ENCODE results near the gene ERGIC2.
A peak's percentile ranks its signal among the peaks of the same experiment; 100 is the strongest.
"Not testable (repeated sequence)": the region's sequence is repeated elsewhere in the genome, so short reads cannot be mapped to it uniquely, and the experiment has no call there.

Gene ERGIC2, protein sequence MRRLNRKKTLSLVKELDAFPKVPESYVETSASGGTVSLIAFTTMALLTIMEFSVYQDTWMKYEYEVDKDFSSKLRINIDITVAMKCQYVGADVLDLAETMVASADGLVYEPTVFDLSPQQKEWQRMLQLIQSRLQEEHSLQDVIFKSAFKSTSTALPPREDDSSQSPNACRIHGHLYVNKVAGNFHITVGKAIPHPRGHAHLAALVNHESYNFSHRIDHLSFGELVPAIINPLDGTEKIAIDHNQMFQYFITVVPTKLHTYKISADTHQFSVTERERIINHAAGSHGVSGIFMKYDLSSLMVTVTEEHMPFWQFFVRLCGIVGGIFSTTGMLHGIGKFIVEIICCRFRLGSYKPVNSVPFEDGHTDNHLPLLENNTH
- total RNA-seq: 20.2 to 92.6 (median 52.5) reads per million in 17 experiments

GRCh38 chr12:29380536-29381523 lies at the start of gene ERGIC2:
Gene ERGIC2, minus strand, starts transcription at chr12:29381172. Its CDS starts 9,539 bp downstream, at chr12:29371633.
- DNase-seq: peak; percentile 96 to 100 (median 98)

DNA sequence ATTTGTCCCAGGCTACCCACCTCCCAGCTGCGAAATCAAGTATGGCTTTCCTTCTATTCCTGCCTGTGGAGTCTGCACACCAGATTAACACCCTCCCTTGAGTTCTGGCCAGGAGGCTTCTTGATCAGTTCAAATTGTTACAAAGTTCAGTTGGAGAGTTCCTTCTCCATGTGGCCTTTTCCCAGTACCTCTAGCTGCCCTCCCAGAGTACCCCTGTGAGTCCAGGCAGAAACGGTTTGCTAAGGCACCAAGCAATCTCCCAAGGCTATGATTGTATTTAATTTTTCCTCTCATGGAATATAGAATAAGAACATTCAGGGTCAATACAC lies 49.7 kb upstream of the ERGIC2 start:
- DNase-seq: no peak

GRCh38 chr12:29429999-29430715 lies 49.2 kb upstream of the ERGIC2 start:
- DNase-seq: peak in 2 of 4 experiments; percentile 3 to 6

GRCh38 chr12:29428633-29429032 lies 47.7 kb upstream of the ERGIC2 start:
- DNase-seq: peak; percentile 52 to 95 (median 83)

GRCh38 chr12:29427964-29428363 lies 47.0 kb upstream of the ERGIC2 start:
- DNase-seq: peak; percentile 14 to 53 (median 30)

DNA sequence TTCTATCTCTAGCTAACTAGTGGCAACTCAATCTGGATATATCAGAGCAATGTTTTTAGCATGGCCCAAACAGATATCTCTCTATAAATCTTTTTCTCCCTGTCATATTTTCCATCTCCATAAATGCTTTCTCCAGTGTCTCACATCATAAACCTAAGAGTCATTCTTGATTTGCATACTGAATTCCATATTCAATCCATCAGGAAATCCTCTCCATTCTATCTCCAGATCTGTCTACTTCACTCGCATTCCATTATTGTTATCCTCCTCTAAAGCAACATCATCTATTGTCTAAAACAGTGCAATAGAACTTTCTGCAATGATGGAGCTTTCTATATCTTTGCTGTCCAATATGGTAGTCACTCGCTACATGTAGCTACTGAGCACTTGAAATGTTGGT lies 45.5 kb upstream of the ERGIC2 start:
- no peak for DNase-seq

GRCh38 chr12:29425722-29426121 lies 44.8 kb upstream of the ERGIC2 start:
- DNase-seq: no peak

DNA sequence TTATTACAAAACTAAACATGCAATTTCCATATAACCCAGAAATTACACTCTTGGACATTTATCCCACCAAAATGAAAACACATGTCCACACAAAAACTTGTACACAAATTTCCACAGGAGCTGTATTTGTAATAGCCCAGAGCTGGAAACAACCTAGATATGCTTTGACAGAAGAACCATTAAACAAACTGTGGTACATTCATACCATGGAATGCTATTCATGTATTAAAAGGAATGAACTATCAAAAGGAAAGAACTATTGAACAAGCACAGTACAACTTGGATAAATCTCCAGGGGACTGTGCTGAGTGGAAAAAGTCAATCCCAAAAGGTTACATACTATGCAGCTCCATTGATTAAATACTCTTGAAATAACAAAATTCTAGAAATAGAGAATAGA lies 35.8 kb upstream of the ERGIC2 start:
- DNase-seq: no peak

DNA sequence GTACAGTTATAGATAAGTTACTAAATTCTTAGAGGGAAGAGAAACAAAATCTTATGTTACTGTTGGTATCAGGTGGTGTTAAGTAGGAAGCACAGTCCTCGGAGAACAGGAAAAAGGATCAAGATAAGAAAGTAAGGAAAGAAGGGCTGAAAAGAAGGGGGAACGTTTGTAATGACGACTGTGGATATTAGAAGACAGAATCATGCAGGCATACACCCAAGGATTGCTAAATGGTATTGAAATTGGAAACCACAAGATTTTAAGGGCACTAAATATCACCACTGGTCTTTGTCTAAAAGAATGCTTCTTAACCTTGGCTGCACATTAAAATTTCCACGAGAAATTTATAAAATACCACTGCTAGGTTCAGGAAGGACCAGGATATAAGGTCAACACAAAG lies 34.1 kb upstream of the ERGIC2 start:
- no peak for DNase-seq

DNA sequence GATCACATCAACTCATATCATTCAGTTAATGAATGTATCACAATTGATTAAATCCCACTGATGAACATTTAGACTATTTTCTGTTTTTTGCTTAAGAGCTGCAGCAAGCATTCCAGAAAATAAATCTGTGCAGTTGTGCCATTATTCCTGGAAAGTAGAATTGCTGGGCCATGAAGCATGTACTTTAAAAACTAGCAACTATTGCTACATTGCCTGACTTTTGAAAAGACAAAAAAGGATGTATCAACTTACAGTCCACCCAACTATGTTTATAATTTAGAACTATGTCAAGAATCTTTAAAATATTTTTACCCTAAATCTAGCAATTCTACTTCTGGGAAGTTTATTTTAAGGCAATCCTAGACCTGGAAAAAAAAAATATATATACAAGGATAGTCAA lies 33.4 kb upstream of the ERGIC2 start:
- DNase-seq: no peak

DNA sequence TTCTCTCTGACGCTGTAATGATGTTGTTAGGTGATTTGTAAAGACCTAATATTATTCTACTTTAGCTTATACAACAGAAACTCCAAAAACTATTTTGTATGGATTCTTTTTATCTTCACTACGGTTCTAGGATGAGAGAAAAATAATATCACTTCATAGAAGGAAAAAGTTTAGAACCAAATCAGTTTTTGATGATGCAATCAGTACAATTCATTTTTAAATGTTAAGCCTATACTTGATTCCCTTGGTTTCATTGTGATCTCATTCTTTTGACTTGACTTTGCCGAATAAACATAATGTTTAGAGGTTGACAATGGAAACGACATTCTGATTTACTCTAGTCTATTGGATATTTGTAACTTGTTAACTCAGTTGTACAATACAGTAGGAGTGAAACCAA lies 24.6 kb upstream of the ERGIC2 start:
- DNase-seq: no peak

DNA sequence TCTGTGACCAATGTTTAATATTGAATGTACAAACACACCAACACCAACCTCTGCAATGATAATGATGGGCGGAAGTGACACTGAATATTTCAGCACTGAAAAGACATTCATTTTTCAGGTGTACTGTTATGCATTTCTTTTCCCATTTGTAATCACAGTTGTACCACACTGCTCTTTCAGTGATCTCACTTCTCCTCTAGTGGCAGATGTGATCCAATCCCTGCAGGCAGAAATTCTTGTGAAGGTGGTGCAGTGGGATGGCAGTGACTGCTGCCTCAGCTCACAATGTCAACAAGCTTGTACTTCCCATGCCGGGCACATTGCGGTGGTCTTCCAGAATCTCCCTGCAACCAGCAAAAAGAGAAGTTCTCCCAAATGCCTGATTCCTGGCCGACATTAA lies 23.0 kb upstream of the ERGIC2 start:
- no peak for DNase-seq

DNA sequence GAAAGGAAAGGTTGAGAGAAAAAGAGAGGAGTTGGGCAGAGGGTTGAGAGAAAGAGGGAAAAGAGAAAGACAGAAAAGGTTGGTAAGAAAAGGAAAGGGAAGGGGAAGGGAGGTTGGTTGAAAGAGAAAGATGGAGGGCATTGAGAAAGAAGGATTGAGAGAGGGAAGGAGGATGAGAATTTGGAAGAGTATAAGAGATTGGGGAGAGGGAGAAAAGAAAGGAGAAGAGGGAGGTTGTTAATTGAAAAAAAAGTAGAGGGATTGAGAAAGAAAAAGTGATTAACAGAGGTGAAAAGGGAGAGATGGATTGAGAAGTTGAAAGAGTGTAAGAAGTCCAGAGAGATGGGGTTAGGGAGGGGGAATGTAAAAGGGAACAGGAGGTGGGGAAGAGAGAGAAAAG lies 21.5 kb upstream of the ERGIC2 start:
- DNase-seq: no peak

- no peak for DNase-seq
These were observed 17.5 kb upstream of the ERGIC2 start for GRCh38 chr12:29398495-29398894.

- no peak for DNase-seq
These were observed 15.8 kb upstream of the ERGIC2 start for GRCh38 chr12:29396774-29397173.

GRCh38 chr12:29395356-29395755 lies 14.4 kb upstream of the ERGIC2 start:
- DNase-seq: no peak

DNA sequence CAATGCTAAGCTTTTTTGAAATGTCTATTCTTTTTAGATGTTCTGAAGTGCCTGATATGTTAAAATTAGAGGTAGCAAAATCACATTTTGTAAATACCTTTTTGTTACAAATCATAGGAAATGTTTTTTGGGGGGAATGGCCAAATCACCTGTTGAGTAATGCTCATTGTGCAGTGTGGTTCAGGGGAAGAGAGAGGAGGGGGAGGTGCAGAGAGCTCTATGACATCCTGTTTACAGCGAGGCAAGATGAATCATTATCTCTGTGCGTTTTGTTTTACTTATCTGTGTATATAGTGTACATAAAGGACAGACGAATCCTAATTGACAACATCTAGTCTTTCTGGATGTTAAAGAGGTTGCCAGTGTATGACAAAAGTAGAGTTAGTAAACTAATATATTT lies 9.4 kb upstream of the ERGIC2 start:
- DNase-seq: not testable (repeated sequence)

- DNase-seq: peak in 2 of 4 experiments; percentile 5 to 10
These were observed 8.4 kb upstream of the ERGIC2 start for GRCh38 chr12:29389295-29389919.

- DNase-seq: not testable (repeated sequence)
These were observed 5.2 kb upstream of the ERGIC2 start for GRCh38 chr12:29386084-29386680.

DNA sequence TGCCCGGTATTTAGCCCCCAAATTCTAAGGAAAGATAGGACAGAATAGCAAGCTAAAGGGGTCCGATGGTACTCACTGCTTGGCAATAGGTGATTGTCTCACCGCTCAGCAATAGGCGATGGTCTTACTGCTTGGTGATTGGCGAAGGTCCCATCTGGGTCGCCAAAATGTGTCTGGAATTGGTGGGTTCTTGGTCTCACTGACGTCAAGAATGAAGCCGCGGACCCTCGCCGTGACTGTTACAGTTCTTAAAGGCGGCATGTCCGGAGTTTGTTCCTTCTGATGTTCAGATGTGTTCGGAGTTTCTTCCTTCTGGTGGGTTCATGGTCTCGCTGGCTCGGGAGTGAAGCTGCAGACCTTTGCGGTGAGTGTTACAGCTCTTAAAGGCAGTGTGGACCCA lies 4.2 kb upstream of the ERGIC2 start:
- DNase-seq: not testable (repeated sequence)

DNA sequence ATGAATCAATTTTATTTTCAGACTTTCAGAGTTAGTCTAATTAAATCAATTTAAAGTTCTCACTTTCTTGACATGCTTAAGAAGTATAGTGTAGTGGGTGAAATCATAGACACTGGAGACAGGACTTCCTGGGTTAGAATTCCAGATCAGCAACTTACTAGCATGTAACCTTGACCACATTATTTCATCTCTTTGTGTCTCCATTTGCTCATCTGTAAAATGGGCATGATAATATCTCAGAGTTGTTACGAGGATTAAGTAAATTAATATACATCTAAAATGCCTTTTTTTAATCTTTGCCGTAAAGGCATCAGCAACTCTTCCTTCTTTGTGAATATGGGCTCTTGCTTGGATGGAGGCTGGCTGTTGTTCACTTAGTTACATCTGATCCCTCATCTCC lies 1.3 kb upstream of the ERGIC2 start:
- no peak for DNase-seq

GRCh38 chr12:29376118-29376517 lies 4.9 kb downstream of the ERGIC2 start:
- DNase-seq: no peak

All from suppressor macrophage (primary cell).